ENCODE data around the gene EVI2B.
"Not testable (repeated sequence)": the region's sequence is repeated elsewhere in the genome, so short reads cannot be mapped to it uniquely, and the experiment has no call there.

DNA sequence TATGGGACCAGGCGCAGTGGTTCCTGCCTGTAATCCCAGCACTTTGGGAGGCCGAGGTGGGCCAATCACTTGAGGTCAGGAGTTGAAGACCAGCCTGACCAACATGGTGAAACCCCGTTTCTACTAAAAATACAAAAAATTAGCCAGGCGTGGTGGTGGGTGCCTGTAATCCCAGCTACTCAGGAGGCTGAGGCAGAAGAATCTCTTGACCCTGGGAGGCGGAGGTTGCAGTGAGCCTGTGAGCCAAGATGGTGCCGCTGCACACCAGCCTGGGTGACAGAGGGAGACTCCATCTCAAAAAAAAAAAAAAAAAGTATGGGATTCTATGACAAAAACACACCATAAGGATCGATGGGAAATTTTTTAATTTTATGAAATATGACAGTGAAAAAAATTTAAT lies 1.6 kb downstream of the EVI2B start:
- not testable (repeated sequence) for TF ChIP-seq CTCF (conservative IDR thresholded peaks at IDR 0.05; ENCODE audit: low read depth, low read length); POLR2A (IDR thresholded peaks at IDR 0.05; ENCODE audit: low read depth, low read length); SMC3 (IDR thresholded peaks at IDR 0.05; ENCODE audit: low read depth, low read length); CEBPB (IDR thresholded peaks at IDR 0.05; ENCODE audit: low read depth, low read length); FOS (IDR thresholded peaks at IDR 0.05; ENCODE audit: low read depth, low read length); NFE2L2 (IDR thresholded peaks at IDR 0.05; ENCODE audit: low read depth, low read length); RAD21 (IDR thresholded peaks at IDR 0.05; ENCODE audit: low read length); USF2 (IDR thresholded peaks at IDR 0.05; ENCODE audit: low read depth, low read length); RCOR1 (IDR thresholded peaks at IDR 0.05; ENCODE audit: insufficient replicate concordance, low read length); BHLHE40 (IDR thresholded peaks at IDR 0.05; ENCODE audit: low read depth, low read length); ELK1 (IDR thresholded peaks at IDR 0.05; ENCODE audit: borderline replicate concordance, low read depth, low read length)
